ENCODE measurements around the gene MAPK9. TPM values are rescaled to one million over a fixed set of nuclear protein-coding genes. Genes with fewer than 3 reads are reported as not detected.

Gene MAPK9
- total and polyA plus RNA-seq, 12 donors, result 13.9 to 47.4 (median 40.3) TPM

GRCh38 chr5:180311216-180311615, 19.3 kb upstream of the MAPK9 start:
- H3K36me3 ChIP-seq, result peaks cover 0 to 26% (median 0%) of the 10 kb centered on the region in 9 donors
- intact Hi-C loops (cut with DNase I), result no loop called here
- no peaks in the 10 kb centered on the region for H3K27me3 ChIP-seq
- ATAC-seq (no peak), DNase-seq (no peak)
- H3K9me3 ChIP-seq, result no peaks in the 10 kb centered on the region
- H3K27ac ChIP-seq, result no peak overlapping the region
- 89 to 90% methylated on average over 11 of the region's 11 CpGs for WGBS, 2 donors
- no peaks in the 10 kb centered on the region for H3K4me1 ChIP-seq
- no peak for TF ChIP-seq CTCF (IDR thresholded peaks at IDR 0.05)
- H3K4me3 ChIP-seq, result no peak overlapping the region

DNA sequence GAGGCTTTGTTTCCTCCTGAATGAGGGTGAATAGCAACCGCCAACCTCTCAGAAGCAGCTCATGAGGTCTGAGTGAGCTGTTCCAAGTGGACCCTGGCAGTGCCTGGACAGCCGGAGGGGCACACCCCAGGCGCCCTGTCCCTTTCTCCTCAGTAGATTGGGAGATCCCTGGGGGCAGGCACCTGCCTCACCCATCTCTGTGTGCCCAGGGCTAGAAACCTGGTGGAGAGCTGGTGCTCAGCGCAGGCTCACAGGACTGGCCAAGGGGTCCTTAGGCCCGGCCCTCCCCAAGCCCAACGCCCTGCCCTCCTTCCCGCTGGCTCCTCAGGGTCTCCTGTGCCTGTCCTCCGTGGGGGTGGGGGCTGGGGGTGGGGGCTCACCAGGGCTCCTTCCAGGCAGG, 14.9 kb upstream of the MAPK9 start:
- H3K27ac ChIP-seq, result no peak overlapping the region
- WGBS, 2 donors, result 82 to 95% methylated on average over 8 of the region's 8 CpGs
- H3K27me3 ChIP-seq, result no peaks in the 10 kb centered on the region
- no peak overlapping the region for H3K4me3 ChIP-seq
- TF ChIP-seq CTCF (IDR thresholded peaks at IDR 0.05), result no peak
- no peak for DNase-seq
- intact Hi-C loops (cut with DNase I), result no loop called here
- peaks cover 0 to 38% (median 0%) of the 10 kb centered on the region in 9 donors for H3K36me3 ChIP-seq
- no peaks in the 10 kb centered on the region for H3K4me1 ChIP-seq
- H3K9me3 ChIP-seq, result no peaks in the 10 kb centered on the region
- no peak for ATAC-seq

- intact Hi-C loops (cut with DNase I), result no loop called here
- 88 to 89% methylated on average over 12 of the region's 12 CpGs for WGBS, 2 donors
- H3K36me3 ChIP-seq, result peaks cover 0 to 40% (median 0%) of the 10 kb centered on the region in 9 donors
These were observed 13.6 kb upstream of the MAPK9 start for GRCh38 chr5:180305481-180305880.

DNA sequence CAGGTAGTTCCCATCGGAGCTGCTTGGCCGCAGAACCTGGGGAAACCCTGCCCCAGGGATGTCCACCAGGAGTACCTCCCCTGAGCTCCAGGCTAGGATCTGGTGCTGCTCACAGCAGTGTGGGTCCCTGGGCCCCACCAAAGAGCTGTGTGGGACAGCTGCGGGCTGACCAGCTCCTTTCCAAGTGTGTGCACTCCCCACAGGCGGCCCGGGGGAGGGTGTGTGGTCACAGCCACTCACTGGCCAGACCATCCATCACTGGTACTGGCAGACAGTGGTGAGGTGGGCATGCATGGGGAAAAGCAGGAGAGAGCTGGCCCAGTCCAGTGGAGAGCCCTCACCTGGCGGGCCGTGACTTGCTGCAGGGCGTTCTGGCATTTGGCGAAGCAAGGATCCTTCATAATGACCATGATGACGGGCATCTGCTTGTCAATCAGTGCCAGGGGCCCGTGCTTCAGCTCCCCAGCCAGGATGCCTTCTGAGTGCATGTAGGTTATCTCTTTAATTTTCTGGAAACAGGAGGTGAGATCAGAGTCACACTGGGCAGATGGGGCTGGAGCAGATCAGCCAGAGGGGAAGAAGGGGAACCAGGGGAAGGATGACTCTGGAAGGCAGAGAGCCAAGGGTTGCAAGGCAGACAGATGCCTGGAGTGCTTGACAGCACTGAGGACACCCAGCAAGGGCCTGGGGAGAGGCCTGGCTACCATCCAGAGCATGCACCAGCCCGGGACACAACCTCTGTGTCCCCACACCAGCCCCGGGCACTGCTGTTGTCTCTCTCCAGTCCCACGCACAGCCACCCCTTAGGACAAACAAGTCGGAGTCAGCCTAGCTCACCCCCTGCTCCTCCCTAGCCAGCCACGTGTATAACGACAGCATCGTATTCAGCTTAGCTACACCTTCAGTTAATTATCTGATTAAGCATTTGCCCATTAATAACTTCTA, 12.8 kb upstream of the MAPK9 start:
- Histone ChIP-seq H3K27ac (no peak overlapping the region), H3K9me3 (no peaks in the 10 kb centered on the region), H3K4me1 (no peaks in the 10 kb centered on the region), H3K4me3 (no peak overlapping the region), H3K27me3 (no peaks in the 10 kb centered on the region), H3K36me3 (peaks cover 0 to 40% (median 0%) of the 10 kb centered on the region in 9 donors)
- TF ChIP-seq CTCF (IDR thresholded peaks at IDR 0.05), result no peak
- 78 to 80% methylated on average over 18 of the region's 18 CpGs for WGBS, 2 donors
- ATAC-seq (peak in 2 of 8 donors; percentile 22 to 24), DNase-seq (no peak)
- intact Hi-C loops (cut with DNase I), result no loop called here

More at GRCh38 chr5:180305481-180305880, 13.6 kb upstream of the MAPK9 start:
- Histone ChIP-seq H3K4me3 (no peak overlapping the region), H3K27me3 (no peaks in the 10 kb centered on the region), H3K27ac (no peak overlapping the region), H3K4me1 (no peaks in the 10 kb centered on the region), H3K9me3 (no peaks in the 10 kb centered on the region)
- TF ChIP-seq CTCF (IDR thresholded peaks at IDR 0.05), result no peak
- ATAC-seq (no peak), DNase-seq (no peak)

Data from heart right ventricle (tissue), 16 donors.